HG03095 (cell line): ENCODE results near the gene CMKLR1.

Experiments
- ATAC-seq: cut with Tn5 transposase; IDR thresholded peaks from one replicate; pipeline ENCODE4 v1.9.1; 2021; ENCODE audit warnings: moderate library complexity; ENCODE audit not compliant: unreplicated experiment

Gene CMKLR1

GRCh38 chr12:108302016-108302402, 37.1 kb downstream of the CMKLR1 start:
- ATAC-seq: no peak

GRCh38 chr12:108301346-108301745, 37.8 kb downstream of the CMKLR1 start:
- ATAC-seq: no peak

GRCh38 chr12:108299980-108300696, 39.0 kb downstream of the CMKLR1 start:
- no peak for ATAC-seq

GRCh38 chr12:108299516-108299915, 39.6 kb downstream of the CMKLR1 start:
- ATAC-seq: no peak

- ATAC-seq: no peak
Observed at GRCh38 chr12:108298761-108299275, 40.3 kb downstream of the CMKLR1 start.

- ATAC-seq: peak; percentile 73
Observed at GRCh38 chr12:108297895-108298760, 41.0 kb downstream of the CMKLR1 start.

GRCh38 chr12:108297424-108297823, 41.7 kb downstream of the CMKLR1 start:
- no peak for ATAC-seq

GRCh38 chr12:108296945-108297344, 42.2 kb downstream of the CMKLR1 start:
- ATAC-seq: no peak

- ATAC-seq: no peak
Observed at GRCh38 chr12:108295641-108296040, 43.5 kb downstream of the CMKLR1 start.

- no peak for ATAC-seq
Observed at GRCh38 chr12:108289350-108290161, 49.6 kb downstream of the CMKLR1 start.

- ATAC-seq: no peak
Observed at GRCh38 chr12:108287227-108287626, 51.9 kb downstream of the CMKLR1 start.

- no peak for ATAC-seq
Observed at GRCh38 chr12:108285016-108285415, 54.1 kb downstream of the CMKLR1 start.

GRCh38 chr12:108284163-108284562, 54.9 kb downstream of the CMKLR1 start:
- ATAC-seq: no peak

- ATAC-seq: no peak
Observed at GRCh38 chr12:108282676-108283075, 56.4 kb downstream of the CMKLR1 start.

- ATAC-seq: no peak
Observed at GRCh38 chr12:108282160-108282559, 57.0 kb downstream of the CMKLR1 start.

GRCh38 chr12:108277613-108278012, 61.5 kb downstream of the CMKLR1 start:
- no peak for ATAC-seq

- ATAC-seq: no peak
Observed at GRCh38 chr12:108273217-108273616, 65.9 kb downstream of the CMKLR1 start.

GRCh38 chr12:108271951-108272872, 66.9 kb downstream of the CMKLR1 start:
- no peak for ATAC-seq

- no peak for ATAC-seq
Observed at GRCh38 chr12:108270849-108271143, 68.3 kb downstream of the CMKLR1 start.
